ENCODE data around the gene SLC25A39.

DNA sequence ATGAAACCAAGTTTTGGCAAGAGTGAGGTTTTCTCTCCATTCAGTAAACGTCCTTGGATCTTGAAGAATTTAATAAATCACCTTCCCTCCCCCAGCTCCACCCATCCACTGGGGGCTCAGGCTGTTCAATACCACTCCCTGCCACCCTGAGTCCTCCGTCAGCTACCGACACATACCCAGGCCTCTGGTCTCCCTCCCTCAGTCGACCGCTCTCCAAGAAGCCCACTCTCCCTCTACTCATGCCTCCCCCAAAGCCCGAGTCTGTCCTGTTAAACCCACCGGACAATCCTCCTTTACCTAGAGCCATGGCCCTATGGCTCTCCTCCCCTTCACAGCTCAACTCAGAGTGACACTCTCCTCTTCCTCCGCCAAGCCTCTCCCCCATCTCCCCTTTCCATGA is 37.0 kb downstream of the SLC25A39 start:
- TF ChIP-seq CTCF (IDR thresholded peaks at IDR 0.05; ENCODE audit: extremely low read depth in 1 of 2, insufficient read depth in 1 of 2, low read depth in 1 of 2, low read length in 2 of 2): no peak
- TF ChIP-seq POLR2AphosphoS5 (IDR thresholded peaks at IDR 0.05; ENCODE audit: insufficient read depth, low read depth, low read length): no peak
- no peak for TF ChIP-seq EZH2 (IDR thresholded peaks at IDR 0.05; ENCODE audit: borderline replicate concordance, low read depth, low read length, severe bottlenecking)
- TF ChIP-seq JUN (IDR thresholded peaks at IDR 0.05; ENCODE audit: borderline replicate concordance, insufficient read depth, insufficient read length, low read depth): no peak
- TF ChIP-seq POLR2A (IDR thresholded peaks at IDR 0.05; ENCODE audit: low read depth, low read length): no peak
- TF ChIP-seq, protein P1, sequence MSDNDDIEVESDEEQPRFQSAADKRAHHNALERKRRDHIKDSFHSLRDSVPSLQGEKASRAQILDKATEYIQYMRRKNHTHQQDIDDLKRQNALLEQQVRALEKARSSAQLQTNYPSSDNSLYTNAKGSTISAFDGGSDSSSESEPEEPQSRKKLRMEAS (IDR thresholded peaks at IDR 0.05; ENCODE audit: insufficient read depth, insufficient read length): no peak
- TF ChIP-seq MYC (IDR thresholded peaks at IDR 0.05; ENCODE audit: low read depth, low read length): no peak
